GM18520 (cell line): Measurements from ENCODE around the gene STXBP6.

Source experiments
- ATAC-seq: cut with Tn5 transposase; IDR thresholded peaks from one replicate; pipeline ENCODE4 v1.9.1; 2021; ENCODE audit not compliant: unreplicated experiment

The STXBP6 gene

DNA sequence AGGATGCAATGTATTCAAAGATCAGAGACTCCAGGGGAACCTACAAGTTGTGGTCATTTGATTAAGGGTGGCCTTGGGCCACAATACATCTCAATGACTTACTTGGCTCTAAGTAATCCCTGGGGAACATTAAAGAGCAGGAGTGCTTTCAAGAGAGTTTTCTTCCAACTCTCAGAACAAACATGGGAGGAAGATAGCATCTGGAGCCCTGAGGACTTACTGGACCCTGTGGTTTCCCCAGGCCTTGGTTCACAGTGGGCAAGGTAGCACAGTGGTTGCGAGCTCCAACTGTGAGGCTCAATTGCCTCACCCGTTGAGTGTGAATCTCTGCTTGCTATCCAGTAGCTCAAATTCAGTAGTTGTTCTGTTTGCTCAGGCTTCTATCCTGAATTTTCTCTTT is 32.4 kb downstream of the STXBP6 start:
- ATAC-seq = no peak

DNA sequence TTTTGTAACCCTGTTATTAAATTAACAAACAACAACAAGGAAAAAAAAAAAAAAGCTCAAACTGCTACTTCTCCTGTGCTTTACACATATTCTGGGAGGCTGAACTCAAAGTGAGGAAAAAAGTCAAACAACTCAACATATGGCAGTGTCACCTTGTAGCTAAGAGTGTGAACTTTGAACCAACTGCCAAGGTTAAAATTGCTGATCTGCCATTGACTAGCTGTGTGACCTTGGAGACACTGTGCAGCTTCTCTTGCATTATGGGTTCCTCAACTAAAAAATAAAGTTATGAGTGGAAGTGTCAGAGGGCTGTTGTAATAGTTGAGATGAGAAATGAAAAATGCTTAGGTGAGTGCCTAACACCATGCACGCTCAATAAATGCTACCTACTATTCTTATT is 34.2 kb downstream of the STXBP6 start:
- ATAC-seq = no peak

DNA sequence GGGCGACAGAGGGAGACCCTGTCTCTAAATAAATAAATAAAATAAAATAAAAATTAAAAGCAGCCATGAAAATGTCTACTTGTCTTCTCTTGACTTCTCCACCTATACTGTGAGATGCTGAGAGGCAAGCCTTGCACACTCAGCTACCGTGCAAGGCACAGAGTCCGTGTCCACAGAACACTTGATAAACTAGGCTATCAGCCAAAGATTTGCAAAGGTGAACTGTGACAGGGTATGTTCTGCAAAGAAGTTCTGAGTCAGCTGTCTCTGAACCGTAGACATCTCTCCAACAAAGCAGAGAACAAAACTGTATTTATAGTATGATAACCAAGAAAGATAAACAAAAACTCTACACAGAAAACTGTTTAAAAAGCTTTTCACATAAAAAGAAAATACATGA is 35.5 kb downstream of the STXBP6 start:
- ATAC-seq = no peak

DNA sequence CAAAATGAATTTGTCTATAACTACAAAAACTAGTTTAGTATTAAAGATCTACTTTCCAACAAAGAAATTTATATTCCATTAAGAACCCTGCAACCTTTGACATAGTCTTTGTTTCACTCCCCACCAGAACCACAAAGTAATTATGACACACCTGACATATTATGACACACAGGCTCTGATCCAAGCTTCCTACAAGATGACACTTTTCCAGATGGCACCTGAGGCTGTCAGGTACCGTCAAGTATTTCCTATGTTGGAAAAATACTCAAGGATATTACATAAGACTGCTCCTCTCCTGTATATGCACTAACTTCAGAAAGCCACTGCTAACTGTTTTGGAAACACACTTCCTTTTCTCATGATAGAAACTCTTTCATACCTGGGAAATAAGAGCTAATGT is 38.9 kb downstream of the STXBP6 start:
- ATAC-seq = no peak

DNA sequence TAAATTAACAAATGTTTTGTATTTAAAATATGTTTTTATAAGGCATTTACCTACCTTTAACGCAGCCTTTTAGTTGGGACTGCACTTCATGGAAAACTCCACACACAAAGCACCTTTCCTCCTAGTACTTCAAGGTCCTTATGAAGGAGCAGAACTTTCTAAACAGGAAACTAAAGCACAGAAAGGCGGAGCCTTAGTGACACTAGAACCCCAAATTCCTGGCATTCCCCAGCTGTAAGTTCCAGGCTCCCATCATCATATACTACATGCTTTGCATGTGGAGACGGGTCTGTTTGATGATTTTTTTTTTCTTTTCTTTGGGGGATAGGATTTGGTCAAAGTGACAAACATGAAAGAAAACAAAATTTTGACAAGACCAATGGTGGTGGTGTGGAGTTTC is 39.5 kb downstream of the STXBP6 start:
- no peak for ATAC-seq

DNA sequence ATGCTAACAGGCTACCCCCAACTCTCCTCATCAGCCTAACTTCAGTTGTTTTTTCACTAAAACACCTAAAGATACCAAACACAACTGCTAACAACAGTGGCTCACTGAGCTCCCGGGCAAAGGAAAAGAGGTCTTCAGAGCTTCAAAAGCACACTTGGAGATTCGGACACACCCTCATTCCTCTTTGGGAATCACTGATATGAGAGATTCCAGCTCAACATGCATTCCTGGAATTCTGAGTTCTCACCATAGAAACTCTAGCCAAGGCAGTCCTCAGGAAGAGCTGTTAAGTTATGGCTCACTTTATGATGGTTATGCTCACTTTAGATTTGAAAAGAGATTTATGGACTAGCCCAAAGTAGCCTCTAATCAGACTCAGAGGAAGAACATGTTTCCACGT is 40.1 kb downstream of the STXBP6 start:
- ATAC-seq = no peak

DNA sequence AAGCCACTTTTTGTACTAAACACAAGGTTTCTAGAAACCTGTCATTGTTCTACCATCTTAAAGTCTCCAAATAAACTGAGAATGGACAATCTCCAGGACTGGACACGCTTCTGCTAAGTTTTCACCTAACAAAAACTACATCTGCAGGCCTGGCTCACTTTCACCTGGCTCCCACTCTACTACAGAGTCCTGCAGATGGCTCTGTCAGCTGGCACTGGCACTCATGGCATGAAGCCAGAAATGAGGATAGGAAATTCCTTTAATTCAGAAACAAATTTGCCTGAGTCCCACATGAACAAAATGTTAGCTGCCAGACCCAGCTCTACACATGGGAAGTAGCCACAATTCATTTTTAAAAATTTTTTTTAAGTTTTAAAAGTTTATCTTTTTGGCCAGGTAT is 42.1 kb downstream of the STXBP6 start:
- ATAC-seq = no peak

DNA sequence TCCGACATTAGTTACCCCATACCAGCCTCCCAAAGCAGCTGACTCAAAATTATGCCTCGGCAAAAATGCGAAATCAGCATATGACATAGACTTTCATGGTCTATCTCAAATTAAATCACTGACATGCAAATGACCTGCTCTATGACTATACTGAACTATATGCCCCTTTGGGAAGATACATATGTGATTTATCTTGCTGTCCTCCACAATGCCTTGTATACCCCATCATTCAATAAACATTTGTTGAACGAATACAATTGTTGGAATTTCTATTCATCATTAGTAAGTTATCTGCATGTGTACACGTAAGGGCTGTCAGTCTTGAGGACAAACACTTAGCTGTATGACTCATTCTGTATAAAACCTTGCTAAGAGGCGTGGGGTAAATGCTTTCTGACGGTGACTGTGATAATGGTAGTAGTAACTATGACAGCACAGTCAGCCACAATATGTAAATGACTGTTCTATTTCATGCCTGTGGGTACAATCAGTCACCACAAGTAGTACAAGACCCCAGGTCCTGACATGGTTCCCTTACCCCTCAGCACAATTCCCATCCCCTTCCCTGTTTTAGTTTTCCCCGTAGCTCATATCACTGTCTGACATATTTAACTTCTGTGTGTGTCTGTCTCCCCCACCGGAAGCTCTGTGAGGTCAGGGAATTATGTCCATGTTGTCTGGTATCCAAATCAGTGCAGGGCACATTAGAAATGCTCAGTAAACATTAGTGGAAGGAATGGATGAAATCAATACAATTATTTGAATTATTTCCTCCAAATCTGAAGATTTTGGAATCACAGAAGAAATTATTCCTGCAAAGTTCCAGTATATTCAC is 42.8 kb downstream of the STXBP6 start:
- ATAC-seq = peak; percentile 67

DNA sequence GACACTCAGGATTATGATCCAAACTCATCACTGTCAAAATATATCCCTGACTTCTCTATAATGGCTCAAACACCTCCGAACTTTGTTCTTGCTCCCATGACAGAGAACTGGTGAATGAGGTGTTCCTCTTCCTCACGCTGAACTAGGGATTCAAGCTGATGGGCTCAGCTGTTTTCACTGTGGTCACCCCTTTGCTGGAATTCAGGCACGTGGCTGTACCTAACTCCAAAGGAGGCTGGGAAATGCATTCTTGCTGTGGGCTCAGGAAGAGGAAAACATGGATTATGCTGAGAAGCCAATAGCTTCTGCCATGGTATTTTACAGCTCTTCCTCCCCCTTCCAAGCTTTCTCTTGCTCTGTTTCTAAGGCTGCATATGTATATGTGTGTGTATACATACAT is 43.9 kb downstream of the STXBP6 start:
- ATAC-seq = no peak

DNA sequence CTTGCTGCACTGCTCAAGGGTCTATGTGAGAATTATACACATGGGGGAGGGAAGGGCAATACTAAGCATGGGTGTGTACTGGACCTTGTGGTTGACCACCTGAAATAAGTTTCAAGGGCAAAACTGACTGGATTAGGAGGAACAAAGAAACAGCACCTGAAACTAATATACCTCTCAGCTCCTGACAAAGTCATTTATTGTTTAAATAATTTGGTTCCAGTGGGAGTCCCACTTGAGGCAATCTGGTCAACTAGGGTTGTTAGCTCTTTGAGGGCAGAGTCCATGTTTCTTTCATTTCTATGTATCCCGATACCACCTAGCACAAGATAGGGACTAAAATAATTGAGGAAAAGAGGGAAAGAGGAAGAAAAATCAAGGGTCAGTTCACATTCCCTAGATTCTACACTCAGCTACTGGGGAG is 45.5 kb downstream of the STXBP6 start:
- ATAC-seq = no peak

DNA sequence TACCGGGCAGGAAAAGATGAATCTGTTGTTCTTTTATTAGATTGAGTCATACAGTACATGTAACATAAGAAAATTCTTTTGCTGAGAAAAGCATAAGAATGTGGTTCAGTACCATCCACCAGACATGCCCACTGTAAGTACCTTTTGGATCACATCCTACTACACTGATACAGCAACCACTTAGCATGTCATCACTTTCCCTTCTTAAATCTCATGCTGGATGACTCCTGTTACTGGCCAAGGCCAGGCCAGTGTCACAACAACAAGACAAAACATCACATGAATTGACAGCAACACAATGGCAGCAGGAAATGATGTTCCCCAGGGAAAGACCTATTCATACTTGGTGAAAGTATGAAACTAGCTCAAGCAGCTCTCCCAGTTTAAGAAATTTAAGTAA is 46.4 kb downstream of the STXBP6 start:
- no peak for ATAC-seq

DNA sequence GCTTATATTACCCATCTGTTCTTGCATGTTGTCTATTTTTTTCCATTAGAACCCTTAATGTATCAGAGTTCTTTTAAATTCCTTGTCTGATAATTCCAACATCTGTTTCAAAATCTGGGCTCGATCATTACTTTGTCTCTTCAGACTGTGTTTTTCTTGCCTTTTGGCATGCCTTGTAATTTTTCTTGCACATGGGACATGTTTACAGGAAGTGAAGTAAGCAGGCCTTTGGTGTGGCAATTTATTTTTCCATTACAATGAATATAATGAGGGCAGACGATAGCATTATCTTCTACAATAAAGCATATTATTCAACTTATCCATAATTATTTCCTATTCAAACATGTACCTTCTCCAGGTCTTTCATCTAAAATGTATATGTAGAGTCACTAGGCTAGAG is 48.3 kb downstream of the STXBP6 start:
- ATAC-seq = no peak

DNA sequence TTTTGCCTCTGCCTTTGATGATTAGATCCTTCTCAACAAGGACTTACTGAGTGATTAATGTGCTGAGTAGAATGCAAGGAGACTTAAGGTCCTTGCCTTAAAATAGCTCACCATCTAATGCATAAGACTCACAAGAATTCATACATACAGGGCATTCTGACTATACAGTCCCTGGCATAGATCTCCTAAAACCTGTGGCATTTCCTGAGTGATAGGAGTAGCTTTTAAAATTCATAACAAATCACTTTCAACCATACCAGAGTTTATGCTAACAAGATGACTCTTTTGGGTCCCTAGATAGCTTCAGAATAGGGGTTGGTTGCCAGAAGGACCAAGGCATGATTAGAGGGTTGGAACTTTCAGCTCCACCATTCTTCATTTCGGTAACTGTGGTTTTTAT is 48.8 kb downstream of the STXBP6 start:
- ATAC-seq = no peak

DNA sequence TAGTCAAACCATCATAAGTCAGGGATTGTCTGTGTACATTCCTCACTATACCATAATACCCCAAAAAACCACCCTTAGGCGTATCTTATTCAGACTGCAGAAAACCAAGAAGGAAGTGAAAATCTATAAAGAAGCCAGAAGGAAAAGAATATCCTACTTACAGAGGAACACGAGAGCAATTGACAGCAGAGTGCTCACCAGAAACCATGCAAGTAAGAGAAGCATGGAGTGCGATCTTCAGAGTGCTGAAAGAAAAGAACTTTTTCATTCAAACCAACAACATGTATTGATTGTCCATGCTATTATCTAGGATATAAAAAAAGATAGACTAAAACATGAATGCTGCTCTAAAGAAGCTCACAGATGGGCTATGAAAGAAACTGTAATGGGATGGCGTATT is 50.8 kb downstream of the STXBP6 start:
- ATAC-seq = no peak

DNA sequence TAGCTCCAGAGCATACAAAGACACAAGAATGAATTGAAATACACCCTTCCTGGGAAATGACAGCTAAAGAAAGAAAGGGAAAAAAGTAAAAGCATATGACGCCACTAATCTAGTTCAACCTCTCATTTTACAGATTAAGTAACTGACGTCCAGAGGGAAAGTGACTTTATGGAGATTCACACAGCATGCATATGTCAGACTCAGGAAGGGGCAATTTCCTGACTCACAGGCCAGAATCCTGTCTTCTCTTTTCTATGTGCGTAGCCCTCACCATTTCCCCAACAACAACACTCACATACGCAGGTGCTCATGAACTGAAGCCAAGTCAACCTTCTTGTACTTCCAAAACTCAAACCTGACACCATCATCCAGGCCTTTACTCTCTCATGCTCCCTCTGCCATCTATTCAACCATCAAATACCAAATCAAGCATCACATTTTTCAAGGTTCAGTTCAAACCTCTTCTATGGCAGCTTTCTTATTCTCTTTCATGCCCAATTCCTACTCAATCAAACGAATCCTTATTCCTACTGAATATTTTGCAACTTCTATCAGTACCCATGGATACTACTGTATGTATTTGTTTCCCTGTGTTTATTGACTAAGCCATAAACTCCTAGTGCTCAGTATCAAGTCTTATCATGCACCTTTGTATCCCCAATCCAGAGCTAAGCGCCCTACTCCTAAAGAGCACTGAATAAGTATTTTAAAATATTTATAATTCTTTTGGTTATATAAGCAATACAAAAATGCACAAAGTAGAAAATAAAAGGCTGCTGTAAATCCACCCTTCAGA is 52.8 kb downstream of the STXBP6 start:
- no peak for ATAC-seq

DNA sequence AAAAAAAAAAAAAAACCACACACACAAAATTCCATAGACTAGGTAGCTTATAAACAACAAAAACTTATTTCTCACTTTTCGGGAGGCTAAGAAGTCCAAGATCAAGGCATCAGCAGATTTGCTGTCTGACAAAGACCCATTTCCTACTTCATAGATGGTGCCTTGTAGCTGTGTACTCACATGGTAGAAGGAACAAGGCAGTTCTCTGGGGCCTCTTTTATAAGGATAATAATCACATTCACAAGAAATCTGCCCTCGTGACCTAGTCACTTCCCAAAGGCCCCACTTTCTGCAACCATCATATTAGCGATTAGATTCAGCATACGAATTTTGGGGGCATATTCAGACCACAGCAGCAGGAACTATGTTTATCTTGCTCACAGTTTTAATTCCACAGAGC is 54.9 kb downstream of the STXBP6 start:
- no peak for ATAC-seq

DNA sequence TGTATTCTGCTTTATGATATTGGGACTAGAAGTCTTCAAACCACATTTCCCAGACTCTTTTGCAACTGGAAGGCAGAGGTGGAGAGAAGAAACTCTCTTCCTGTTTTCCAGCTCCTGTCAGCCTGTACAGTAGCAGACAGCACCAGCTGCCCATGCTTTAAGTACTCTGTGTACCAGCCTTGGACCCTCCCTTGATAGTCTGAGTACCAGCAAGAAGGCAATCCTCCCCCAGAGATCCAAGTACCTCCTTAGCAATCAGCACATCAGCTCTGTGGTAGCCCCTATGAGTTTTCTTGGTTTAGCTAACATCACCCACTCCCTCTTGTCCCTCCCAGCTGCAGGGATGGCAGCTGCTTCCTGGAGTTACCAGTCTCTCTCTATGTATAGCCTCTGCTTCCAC is 56.3 kb downstream of the STXBP6 start:
- ATAC-seq = no peak

DNA sequence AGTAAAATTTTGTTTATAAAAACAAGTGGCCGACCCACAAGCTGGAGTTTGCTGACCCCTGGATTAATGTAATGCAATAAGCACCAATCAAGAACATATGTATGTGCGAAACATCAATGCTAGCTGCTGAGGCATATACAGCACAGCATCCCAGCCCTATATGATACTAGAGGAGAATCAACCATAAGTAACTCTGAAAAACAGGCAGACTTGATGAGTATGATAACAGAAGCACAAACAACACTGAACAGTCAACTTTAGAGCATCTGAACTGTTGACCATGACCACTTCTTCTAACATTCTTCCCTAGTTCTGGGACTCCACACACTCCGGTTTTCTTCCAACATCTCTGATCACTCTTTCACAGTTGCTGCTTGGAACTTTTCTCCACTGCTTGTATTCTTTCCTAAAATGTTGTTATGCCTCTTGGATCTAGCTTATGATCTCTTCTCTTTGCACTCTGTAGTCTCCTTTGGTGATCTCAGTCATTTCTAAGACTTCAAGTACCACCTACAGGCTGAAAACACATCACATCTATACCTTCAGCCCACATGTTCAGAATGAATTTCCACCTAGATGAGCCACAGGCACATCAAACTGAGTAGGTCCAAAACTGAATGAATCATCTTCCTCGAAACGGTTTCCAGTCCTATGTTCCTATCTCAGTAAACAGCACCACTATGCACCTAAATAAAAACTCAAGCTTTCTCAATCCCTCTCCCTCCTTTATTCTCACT is 57.2 kb downstream of the STXBP6 start:
- ATAC-seq = no peak

DNA sequence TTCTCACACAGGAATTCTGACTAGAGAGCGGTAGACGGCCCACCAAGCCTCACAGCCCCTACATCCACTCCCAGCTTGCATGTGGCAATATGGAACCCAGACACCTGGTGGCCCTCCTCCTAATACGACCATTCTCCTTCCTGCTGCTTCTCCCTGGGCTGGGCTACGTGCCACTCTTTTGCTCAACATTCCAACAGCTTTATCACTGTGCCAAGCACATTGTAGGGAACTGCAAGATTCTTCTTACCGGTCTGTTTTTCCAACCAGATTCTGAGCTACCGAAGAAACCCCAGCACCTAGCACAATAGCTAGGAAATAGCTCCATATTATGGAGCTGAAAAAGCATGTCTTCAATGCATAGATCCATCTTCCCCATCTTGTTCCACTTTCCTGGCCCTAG is 58.1 kb downstream of the STXBP6 start:
- ATAC-seq = no peak

DNA sequence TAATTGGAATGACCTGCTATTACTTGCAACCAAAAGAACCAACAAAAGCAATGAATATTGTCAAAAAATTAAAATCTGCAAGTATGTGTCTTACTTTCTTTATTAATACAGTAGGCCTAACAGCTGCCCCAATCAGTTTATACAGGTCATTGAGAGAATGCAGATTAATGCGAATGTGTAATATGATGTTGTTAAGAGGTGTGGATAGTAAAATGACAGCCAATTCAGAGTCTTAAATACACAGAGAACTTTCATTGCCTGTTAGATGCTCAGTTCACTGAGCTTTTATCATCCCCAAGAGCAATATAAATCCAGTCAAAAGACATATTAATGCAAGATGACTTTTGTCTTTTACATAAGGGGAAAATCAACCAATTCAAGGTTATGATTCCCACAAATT is 58.7 kb downstream of the STXBP6 start:
- no peak for ATAC-seq

DNA sequence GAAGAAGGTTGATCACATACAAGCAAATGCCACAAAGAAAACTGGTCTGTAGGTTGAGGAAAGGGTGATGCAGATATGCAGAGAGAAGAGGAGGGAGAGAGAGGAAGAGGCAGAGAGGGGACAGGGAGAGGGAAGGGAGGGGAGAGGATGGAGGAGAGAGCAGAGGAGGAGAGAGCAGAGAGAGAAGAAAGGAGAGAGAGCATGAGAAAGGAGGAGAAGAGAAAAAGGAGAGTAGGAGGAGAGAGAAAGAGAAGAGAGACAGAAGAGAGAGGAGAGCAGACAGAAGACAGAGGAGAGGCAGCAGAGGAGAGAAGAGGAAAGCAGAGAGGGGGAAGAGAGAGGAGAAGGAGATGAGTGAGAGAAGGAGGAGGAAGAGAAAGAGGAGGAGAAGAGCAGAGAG is 59.2 kb downstream of the STXBP6 start:
- no peak for ATAC-seq

DNA sequence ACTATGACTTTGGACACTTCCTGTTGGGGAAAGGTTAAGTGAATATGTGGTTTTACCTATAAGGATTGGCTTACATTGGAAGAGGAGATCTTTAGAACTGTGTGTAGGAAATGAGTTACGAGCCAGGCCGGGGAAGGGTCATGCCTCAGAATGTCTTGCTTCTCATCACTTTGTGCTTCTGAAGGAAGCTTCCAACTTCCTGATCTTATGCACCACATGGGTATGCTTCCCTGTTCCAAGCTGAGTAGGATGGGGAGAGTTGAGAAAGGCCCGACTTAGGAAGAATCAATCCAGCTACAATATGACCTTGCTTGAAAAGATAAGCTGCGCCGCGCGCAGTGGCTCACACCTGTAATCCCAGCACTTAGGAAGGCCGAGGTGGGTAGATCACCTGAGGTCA is 59.9 kb downstream of the STXBP6 start:
- ATAC-seq = no peak
